ENCODE measurements around the gene ATXN1.
A peak's percentile ranks its signal among the peaks of the same experiment; 100 is the strongest.

Gene ATXN1

GRCh38 chr6:16782278-16782677, 21.0 kb upstream of the ATXN1 start:
- no peak for DNase-seq

GRCh38 chr6:16781348-16782169, 20.3 kb upstream of the ATXN1 start:
- no peak for DNase-seq

DNA sequence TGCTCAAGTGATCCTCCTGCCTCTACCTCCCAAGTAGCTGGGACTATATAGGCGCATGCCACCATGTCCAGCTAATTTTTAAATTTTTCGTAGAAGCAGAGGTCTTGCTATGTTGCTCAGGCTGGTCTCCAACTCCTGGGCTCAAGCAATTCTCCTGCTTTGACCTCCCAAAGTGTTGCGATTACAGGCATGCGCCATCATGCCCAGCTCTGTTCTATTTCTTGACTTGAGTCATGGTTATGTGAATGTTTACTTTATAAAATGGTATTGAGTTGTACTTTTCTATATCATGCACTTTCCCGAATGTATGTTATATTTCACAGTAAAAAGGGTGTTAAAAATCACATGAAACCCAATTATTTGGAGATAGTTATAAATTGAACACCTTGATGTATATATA, 17.3 kb upstream of the ATXN1 start:
- no peak for DNase-seq

- DNase-seq: no peak
Observed at GRCh38 chr6:16777794-16778193, 16.5 kb upstream of the ATXN1 start.

DNA sequence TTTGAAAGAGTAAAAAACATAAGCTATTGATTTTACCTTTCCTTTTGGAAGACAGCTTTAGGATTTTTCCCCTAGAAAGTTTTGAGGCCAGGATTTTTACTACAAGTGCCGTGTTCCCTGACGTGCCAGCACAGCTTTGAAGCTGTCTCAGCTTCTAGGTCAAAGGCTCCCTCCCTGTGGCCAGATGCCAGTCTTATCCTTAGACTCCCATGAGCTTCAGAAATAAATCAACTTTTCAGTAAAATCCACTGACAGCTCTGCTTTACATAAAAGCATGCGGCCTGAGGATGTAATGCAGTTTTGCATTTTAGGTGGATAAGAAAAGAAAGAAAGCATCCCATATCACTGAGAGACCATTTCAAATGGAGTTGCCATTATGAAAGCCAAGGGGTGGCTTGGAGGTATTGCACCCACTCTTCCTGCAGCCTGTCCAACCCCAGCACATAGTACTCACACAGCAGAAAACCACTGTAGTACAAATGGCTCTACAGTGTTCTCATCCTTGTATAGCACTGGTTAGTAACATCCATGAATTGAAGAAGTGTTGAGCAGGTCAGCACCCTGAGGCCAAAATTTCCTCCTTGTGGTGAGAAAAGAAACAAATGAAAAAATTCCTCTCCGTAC, 15.2 kb upstream of the ATXN1 start:
- no peak for DNase-seq

- no peak for DNase-seq
Observed at GRCh38 chr6:16774437-16774836, 13.2 kb upstream of the ATXN1 start.

GRCh38 chr6:16773362-16773761, 12.1 kb upstream of the ATXN1 start:
- DNase-seq: no peak

DNA sequence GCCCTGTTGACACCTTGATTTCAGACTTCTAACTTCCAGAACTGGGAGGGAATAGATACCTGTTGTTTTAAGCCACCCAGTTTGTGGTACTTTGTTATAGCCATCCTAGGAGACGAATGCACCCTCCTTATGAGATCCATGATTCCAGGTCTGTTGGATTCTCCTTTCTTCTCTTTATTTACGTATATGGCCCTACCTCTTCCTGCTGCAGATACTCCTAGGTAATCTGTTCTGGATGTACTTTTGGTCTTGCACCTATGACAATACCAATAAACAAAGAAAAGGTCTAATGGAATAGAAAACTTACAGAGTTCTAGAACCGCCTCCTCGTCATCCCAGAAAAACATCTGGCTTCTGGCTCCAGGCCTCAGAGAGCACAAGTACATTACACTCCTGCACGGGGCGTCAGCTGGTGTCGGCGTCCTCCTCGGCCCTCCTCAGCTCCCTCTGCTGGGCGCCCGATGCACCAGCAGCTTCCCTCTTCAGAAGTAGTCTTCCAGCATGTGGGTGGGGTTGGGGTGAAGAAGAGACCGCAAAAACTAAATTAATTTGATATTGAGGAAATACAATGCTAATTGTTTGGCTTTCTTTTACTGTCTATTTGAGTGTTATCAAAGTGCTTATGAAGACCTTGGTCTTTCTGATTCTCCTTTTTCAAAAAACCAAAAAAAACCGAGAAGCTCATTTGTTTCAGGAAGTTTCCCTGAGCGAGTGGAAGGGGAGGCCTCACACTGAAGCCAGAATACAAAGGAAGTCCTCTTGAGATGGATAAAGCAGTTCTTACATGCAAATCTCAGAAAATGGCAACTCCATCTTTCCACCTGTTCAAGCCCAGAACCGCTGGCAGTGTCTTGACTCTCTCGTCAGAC, 9.7 kb upstream of the ATXN1 start:
- peak; percentile 84 to 91 (median 89) for DNase-seq

GRCh38 chr6:16769986-16770376, 8.7 kb upstream of the ATXN1 start:
- DNase-seq: no peak

- peak; percentile 85 to 89 (median 85) for DNase-seq
Observed at GRCh38 chr6:16769131-16769985, 8.1 kb upstream of the ATXN1 start.

- no peak for DNase-seq
Observed at GRCh38 chr6:16768477-16768830, 7.2 kb upstream of the ATXN1 start.

GRCh38 chr6:16767765-16768476, 6.7 kb upstream of the ATXN1 start:
- no peak for DNase-seq

GRCh38 chr6:16766836-16767745, 5.8 kb upstream of the ATXN1 start:
- DNase-seq: no peak

GRCh38 chr6:16766043-16766536, 4.8 kb upstream of the ATXN1 start:
- peak; percentile 79 to 92 (median 90) for DNase-seq

GRCh38 chr6:16765235-16765634, 4.0 kb upstream of the ATXN1 start:
- no peak for DNase-seq

- DNase-seq: peak in 2 of 3 donors; percentile 58 to 60
Observed at GRCh38 chr6:16764188-16764950, 3.1 kb upstream of the ATXN1 start.

DNA sequence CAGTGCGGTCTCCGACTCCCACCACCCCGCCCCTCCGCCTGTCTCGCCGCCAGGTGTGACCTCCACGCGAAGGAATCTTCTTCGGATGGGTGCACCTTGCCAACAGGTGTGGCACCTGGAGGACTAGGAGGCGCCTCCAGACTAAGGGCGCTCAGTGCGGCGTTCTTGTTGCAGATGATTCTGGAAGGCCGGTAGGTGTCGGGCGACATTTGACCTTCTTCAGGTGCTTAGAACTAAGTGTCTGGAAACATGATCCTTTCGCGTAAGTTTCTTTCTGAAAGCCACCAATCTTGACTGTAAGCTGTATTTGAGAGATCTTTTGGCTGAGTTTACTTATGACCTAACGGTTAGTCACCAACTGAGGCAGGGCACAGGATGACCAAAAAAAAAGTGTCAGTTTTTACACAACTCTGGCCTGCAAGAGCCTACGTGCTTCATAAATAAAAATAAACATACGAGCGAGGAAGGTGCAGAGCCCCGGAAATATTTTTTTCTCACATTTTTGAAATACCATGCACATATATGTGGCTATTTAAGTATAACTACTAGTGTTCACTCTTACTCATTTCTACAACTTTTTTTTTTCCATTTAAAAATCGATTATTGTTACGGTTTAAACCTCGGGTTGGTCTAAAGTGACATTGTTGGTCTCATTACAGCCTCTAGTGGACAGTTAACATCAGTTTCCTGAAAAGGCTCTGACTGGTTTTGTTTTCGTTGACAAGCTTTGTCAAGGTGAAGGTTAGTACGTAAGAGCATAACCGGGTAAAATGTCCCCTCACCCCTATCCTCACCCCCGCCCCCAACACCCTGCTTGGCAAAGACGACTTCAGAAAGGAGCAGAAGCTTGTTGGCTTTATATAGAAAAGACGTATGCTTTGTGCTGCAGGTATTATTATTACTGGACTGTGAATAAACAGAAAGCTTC, 1.6 kb upstream of the ATXN1 start:
- DNase-seq: peak; percentile 65 to 91 (median 82)

DNA sequence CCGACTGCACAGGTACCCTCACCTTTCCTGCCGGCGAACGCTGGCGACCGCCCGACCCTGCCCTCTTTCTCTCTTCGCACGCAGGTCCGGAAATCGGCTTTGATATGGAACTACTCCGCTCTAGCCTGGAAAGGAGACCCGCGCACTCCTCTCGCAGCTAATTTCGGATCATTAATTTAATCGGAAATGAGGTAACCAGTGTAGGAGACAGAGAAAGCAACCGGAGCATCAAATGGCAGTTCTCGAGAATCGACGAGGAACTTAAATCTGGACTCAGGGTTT, 949 bp upstream of the ATXN1 start:
- peak in 1 of 3 donors; percentile 25 for DNase-seq

Data from suppressor macrophage treated with lipopolysaccharide for 1 hour (primary cell).